GM12801 (cell line): Measurements from ENCODE around the gene CCDC197.

Source experiments
- TF ChIP-seq, protein P1 (sequence below): IDR thresholded peaks from one replicate; pipeline ENCODE4 v1.5.1; 2011; ENCODE audit warnings: control low read depth; ENCODE audit not compliant: insufficient read length; ENCODE audit errors: extremely low read depth

The CCDC197 gene

DNA sequence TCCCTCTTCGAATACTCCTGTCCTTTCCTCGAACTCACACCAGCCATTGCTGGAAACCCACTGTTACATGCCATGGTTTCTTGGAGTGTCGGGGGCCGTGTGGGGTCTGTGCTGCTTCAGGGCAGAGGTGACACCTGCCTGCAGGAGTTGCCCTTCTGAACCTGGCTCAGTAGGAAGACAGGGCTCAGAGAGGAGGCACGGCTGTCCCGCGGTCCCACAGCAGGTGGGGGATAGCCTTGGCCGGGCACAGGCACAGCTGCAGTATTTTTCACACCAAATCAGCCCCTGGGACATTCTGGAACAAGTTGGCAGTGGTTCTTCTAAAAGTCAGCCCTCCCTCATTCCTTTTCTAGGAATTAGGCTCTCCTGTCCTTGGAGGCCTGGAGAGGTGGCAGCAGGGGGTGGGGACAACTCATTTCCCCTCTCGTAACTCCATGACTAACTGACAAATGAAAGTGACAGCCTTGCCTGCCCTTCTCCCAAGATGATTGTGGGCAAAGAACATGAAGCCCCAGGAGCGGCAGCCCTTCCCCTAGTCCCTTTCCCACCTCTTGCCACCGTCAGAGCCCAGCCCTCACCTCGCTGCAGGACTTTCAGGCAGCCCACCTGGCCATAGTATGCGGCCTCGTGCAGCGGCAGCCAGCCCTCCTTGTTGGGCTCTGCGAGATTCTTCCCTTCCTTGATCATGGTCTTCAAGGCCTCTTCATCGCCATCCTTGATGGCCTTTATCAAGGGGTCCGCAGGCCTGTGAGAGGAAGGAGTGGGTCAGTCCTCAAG, 43.2 kb upstream of the CCDC197 start:
- TF ChIP-seq, protein P1, sequence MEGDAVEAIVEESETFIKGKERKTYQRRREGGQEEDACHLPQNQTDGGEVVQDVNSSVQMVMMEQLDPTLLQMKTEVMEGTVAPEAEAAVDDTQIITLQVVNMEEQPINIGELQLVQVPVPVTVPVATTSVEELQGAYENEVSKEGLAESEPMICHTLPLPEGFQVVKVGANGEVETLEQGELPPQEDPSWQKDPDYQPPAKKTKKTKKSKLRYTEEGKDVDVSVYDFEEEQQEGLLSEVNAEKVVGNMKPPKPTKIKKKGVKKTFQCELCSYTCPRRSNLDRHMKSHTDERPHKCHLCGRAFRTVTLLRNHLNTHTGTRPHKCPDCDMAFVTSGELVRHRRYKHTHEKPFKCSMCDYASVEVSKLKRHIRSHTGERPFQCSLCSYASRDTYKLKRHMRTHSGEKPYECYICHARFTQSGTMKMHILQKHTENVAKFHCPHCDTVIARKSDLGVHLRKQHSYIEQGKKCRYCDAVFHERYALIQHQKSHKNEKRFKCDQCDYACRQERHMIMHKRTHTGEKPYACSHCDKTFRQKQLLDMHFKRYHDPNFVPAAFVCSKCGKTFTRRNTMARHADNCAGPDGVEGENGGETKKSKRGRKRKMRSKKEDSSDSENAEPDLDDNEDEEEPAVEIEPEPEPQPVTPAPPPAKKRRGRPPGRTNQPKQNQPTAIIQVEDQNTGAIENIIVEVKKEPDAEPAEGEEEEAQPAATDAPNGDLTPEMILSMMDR: no peak

DNA sequence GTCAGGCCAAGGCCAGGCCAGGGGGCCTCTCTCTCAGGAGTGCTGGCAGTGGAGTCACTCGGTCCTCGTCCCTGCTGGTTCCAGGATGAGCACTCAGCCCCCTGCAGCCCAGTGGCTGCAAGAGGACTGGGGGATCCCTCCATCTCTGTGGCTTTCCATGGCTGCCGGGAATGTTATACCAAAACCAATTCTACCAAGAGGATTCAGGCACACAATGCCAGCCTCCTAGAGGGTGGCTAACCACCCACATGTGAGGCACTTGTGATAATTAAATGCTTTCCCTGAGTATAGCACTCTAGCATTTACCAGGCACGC, 42.6 kb upstream of the CCDC197 start:
- TF ChIP-seq, protein P1: no peak

DNA sequence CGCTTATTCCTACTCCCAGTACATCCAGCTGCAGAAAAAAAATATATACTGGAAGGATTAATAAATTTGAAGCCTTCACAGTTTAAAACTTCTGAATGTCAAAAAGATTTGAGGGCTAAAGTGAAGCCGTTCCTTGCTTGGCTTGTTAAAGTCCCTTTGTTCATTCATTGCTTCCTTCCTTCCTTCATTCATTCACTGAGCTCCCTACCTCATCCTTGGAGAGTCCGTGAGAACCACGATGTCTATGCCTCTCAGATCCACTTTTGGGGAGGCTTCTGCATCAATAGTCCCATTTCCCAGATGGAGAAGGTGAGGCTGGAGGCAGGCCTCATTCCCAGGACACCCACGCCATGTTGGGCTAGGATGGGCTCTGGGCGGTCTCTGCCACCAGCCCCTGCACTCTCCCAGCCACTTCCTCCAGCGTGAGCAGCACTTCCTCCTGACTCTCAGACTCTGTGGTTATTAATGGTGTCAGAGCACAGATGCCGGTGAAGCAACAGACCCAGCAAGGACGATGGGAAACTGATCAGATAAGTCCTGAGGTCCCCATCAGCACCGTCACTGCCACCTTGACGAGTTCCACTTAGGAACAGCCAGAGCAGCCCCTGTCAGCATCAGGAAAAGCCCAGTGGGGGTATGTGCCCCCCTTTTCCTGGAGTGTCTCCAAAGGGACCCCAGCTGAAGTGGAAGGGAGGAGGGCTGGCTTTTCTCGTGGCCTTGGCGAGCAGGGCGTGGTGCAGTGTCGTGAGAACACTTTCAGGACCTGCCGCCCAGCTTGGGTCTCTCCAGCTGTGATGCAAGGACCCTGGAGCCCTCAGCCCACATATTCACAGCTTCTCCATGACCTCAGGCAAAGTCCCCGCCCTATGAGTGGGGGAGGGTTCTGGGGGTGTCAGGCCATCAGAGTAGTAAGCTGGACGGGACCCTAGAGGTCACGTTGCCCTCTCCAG, 41.9 kb upstream of the CCDC197 start:
- TF ChIP-seq, protein P1: no peak

DNA sequence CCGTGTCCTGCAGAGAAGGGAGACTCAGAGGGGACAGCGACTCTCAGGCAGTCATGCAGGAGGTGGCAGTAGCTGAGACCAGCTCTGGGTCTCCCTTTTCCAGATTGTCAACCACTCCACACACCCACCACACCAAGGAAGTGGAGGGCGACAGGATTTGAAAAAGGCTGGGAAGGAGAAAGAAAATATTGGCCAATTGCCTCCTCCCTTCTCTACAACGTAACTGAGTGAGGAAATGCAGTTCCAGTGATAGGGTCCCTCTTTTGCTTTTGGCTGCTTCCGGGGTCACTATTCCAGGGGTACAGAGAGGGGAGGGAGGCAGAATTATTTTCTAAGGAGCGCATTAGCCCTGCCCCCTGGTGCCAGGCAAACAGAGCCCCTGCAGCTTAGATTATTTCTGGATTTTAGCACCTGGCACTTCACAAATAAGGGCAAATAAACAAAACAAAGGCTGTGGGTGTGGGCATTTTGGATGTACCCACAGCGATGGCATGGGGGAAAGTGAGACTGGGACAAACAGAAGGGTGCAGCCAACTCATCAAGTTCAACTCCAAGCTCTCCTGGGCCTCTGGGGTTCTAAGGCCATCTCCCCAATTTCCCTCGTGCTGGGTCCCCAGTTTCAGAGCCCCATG, 41.1 kb upstream of the CCDC197 start:
- TF ChIP-seq, protein P1: no peak

DNA sequence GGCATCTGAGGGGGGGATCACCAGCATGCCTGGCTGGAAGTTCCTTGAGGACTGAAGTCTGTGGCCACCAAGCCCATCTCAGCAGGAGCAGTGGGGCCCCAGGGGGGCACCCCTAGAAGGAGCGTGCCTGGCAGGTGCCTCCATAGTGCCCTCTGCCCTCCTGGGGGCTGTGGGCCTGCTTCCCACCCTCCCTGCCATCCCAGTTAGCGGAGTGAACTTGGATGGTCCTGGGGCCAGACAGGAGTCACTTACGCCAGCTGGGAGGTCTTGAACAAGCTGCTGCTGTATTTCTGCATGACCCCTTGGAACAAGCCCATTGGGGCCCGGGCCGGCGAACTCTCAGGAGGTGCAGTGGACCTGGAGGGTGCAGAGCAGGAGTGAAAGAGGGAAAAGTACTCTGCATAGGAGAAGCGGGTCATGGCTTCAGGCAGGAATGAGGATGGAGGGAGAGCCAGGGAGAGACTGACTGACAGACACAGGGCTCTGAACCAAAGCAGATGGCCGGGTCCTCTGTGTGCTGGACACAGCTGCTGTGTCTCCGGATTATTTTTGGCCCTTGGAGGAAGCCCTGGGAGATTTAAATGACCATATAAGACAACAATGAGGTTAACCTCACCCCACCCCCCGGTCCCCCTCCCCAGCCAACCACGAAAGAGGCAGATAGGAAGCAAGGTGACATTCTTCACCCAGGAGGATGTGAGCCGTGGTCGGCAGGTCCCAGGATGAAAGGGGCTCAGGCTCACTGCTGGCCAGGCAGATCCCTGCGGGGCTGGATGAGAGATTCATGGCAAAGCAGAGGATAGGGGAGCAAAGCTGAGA, 40.4 kb upstream of the CCDC197 start:
- TF ChIP-seq, protein P1: no peak

DNA sequence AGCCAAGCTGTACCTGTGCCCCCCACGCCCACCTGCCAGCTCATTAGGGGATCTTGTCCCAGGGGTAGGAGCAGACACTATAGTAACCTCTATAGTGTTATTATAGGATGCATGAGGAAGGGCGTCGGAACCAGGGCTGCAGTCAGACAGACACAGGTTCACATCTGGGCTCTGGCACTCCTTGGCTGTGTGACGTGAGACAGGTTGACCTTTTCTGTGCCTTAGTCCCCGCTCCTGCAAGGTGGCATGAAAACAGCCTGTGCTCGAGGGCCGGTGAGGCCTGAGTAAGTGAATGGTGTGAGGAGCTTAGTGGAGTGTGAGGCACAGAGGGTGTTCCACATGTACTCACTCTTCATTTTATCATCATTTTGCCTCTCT, 39.8 kb upstream of the CCDC197 start:
- TF ChIP-seq, protein P1: no peak
